ENCODE data around the gene FTL.

FTL gene

GRCh38 chr19:48985711-48986110 is 20.6 kb downstream of the FTL start:
- no peak for DNase-seq (ENCODE audit: low spot score)
- in situ Hi-C loops (cut with MboI; ENCODE audit: low pct_unique_long_range_greater_than_20kb, low sequenced_read_pairs, unreplicated experiment) = no loop called here
- TF ChIP-seq CTCF (IDR thresholded peaks at IDR 0.05; ENCODE audit: extremely low read depth, insufficient read depth, missing control alignments) = no peak

- no peak for TF ChIP-seq CTCF (IDR thresholded peaks at IDR 0.05; ENCODE audit: extremely low read depth, insufficient read depth, missing control alignments)
- no peak for DNase-seq (ENCODE audit: low spot score)
- in situ Hi-C loops (cut with MboI; ENCODE audit: low pct_unique_long_range_greater_than_20kb, low sequenced_read_pairs, unreplicated experiment) = no loop called here
These were observed 21.1 kb downstream of the FTL start for GRCh38 chr19:48986211-48986610.

- TF ChIP-seq CTCF (IDR thresholded peaks at IDR 0.05; ENCODE audit: extremely low read depth, insufficient read depth, missing control alignments) = no peak
- in situ Hi-C loops (cut with MboI; ENCODE audit: low pct_unique_long_range_greater_than_20kb, low sequenced_read_pairs, unreplicated experiment) = no loop called here
- no peak for DNase-seq (ENCODE audit: low spot score)
These were observed 22.2 kb downstream of the FTL start for GRCh38 chr19:48987323-48987722.

- no peak for TF ChIP-seq CTCF (IDR thresholded peaks at IDR 0.05; ENCODE audit: extremely low read depth, insufficient read depth, missing control alignments)
- no peak for DNase-seq (ENCODE audit: low spot score)
- in situ Hi-C loops (cut with MboI; ENCODE audit: low pct_unique_long_range_greater_than_20kb, low sequenced_read_pairs, unreplicated experiment) = no loop called here
These were observed 23.2 kb downstream of the FTL start for GRCh38 chr19:48988286-48988685.

- no peak for TF ChIP-seq CTCF (IDR thresholded peaks at IDR 0.05; ENCODE audit: extremely low read depth, insufficient read depth, missing control alignments)
- no peak for DNase-seq (ENCODE audit: low spot score)
- in situ Hi-C loops (cut with MboI; ENCODE audit: low pct_unique_long_range_greater_than_20kb, low sequenced_read_pairs, unreplicated experiment) = no loop called here
These were observed 23.8 kb downstream of the FTL start for GRCh38 chr19:48988860-48989259.

- TF ChIP-seq CTCF (IDR thresholded peaks at IDR 0.05; ENCODE audit: extremely low read depth, insufficient read depth, missing control alignments) = no peak
- in situ Hi-C loops (cut with MboI; ENCODE audit: low pct_unique_long_range_greater_than_20kb, low sequenced_read_pairs, unreplicated experiment) = no loop called here
- no peak for DNase-seq (ENCODE audit: low spot score)
These were observed 24.7 kb downstream of the FTL start for GRCh38 chr19:48989701-48990291.

GRCh38 chr19:48990400-48990799 is 25.3 kb downstream of the FTL start:
- in situ Hi-C loops (cut with MboI; ENCODE audit: low pct_unique_long_range_greater_than_20kb, low sequenced_read_pairs, unreplicated experiment) = no loop called here
- DNase-seq (ENCODE audit: low spot score) = no peak
- TF ChIP-seq CTCF (IDR thresholded peaks at IDR 0.05; ENCODE audit: extremely low read depth, insufficient read depth, missing control alignments) = no peak

Data from GM13977 (cell line).